Suppressor macrophage treated with lipopolysaccharide for 4 hours (primary cell): ENCODE results near the gene AKAP8L.

ENCODE experiments used
- DNase-seq: peaks from one replicate; pipeline ENCODE4 v3.0.0-alpha.2; 2020

AKAP8L gene

GRCh38 chr19:15418579-15419412 is at the start of gene AKAP8L:
AKAP8L (minus strand) TSS chr19:15418988; CDS start chr19:15418923, 65 bp downstream.
- peak; percentile 100 for DNase-seq

- DNase-seq: no peak
Measured at GRCh38 chr19:15467734-15468214, 49.0 kb upstream of the AKAP8L start.

DNA sequence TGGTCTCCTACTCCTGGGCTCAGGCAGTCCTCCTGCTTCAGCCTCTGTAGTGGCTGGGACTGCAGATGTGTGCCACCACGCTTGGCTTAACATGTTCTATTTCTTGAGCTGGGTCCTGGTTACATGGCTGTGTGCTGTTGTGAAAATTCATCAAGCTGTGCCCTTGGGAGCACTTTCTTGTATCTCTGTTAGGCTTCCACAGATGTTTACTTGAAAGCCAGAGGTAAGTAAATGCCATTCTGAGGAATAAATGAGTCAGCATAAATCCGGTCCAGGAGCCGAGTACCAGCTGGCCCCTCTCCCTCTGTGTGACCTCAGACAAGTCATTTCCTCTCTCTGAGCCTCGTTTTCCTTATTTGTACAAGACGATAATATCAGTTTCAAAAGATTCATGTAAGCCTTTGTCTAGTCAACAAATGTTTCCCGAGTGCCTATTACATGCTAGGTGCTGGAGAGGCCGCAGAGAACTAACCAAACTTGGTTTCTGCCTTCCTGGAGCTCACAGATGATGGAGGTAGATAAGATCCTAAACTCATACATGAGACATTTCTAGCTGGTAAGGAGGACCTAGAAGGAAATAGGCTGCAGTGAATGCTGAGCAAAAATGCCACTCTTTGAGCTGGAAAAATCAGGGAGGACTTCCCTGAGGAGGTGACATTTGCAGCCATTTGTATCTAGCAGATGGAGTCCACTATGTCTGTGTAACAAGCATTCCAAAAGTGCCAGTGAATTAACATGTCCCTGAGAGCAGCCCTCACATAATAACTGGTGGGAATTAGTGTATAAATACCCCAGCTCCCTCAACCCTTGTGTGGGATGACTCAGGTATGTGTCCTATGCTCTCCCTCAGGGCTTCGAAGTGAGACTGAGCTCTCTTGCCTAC is 48.3 kb upstream of the AKAP8L start:
- DNase-seq: peak; percentile 51

DNA sequence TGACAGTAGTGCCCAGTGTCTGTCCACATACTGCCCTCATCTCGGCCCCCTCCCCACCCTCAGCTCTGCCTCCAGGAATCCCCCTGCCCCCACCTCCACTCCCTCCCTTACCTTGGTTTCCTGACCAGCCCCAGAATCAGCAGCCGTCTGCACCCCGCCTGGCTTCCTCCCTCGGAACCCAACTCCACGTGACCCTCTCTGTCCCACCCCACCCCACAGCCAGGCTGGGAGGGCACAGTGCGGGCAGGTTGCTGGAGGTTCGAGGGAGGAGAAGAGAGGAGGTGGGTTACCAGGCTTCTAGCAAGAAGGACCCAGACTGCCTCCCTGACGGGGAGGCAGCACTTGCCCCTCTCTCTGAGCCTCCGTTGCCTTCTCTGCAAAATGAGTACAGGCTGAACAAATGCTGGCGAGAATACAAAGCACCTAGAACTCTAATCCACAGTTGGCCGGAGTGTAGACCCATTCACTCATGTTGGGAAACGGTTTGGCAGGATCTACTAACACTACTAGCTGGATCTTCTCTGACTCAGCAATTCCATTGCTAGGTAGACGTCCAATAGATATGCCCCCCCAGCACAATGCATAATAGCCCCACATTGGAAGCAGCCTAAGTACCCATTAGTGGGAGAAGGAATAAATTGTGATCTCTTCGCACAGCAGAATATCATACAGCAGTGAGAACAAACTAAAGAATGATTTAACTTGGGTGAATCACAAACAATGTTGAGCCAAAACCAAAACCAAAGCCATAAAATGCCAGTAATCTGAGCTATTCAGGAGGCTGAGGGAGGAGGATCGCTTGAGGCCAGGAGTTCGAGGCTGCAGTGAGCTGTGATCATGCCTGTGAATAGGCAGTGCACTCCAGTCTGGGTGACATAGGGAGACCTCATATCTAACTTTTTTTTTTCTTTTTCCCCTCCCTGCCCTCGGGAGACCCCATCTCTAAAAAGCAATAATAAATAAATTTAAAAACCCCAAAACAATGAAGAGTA is 45.9 kb upstream of the AKAP8L start, which contains the start of gene RASAL3:
Gene RASAL3 (minus strand): TSS at position 151 of the 992 bp plus-strand sequence. CDS start 186 bp downstream, outside the sequence.
- DNase-seq: no peak

DNA sequence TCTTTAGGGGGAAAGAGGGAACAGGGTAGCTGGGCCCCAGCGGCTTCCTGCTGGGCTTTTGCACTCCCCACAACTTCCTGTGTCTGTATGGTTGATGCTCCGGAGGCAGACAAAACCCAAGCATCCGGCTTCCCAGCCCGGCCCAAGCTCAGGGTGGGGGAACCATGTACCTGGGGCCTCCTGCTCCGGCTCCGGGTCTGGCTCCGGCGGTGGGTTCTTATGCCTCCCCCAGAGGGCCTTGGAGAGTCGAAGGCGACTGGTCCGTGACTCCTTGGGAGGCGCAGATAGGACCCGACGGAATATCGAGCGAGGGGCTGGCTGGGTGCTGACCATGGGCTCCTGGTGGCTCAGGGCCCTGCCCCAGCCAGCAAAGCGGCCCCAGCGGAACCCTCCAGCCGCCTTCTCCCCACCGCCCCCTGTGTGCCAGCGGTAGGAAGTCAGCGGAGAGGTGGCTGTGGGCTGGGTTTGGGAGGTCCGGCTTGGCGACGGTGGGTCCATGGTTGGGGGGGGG is 45.1 kb upstream of the AKAP8L start:
- peak; percentile 23 for DNase-seq

DNA sequence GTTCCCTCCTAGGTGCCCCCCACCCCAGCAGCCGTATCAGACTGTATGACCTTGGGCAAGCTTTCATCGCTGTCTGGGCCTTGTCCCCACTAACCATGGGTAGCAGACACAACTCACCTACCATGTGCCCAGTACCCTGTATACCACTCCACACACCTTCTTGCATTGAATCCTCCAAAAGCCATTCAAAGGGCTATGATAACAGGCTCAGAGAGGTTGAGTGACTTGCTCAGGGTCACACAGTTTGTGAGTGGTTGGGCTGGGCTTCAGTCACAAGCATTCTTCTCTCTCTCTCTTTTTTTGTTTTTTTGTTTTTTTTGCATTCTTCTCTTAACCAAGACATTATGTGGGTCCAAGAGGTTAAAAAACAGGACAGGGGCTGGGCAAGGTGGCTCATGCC is 42.9 kb upstream of the AKAP8L start:
- DNase-seq: no peak

DNA sequence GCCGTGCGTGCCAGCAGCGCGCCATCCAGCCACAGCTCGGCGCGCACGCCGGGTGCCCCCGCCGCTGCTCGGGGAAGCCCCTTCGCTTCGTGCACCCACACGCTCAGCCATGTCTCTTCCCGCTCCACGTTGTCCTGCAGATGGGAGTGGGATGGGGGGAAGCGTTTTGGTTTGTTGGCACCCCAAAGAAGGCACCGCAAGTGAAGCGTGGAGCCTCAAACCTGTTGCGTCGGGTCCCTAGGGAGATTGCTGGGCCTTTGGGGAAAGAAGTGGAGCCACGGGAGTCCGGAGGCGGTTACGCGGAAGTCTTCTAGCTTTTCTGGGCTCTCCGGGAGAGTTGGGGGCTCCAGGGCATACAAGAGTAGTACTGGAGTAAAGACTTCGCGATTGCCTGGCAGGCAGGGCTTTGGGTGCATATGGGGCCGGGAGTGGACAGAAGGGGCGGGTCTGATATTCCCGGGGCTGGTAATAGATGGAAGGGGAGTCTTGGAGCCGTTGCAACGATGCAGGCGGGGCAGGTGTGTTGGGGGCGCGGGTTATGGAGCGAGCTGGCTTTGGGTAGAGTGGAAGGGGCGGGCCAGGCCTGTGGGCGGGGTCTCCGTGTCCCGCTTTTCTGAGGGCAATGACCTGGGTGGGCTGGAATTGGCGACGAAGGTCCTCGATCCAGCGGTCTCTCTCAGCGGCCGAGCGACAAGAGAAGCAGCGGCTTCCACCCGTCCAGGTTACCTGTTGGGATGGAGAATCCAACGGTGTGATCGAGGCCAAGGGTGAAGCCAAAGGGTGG is 39.1 kb upstream of the AKAP8L start:
- no peak for DNase-seq

GRCh38 chr19:15456871-15457700 is 38.3 kb upstream of the AKAP8L start:
- no peak for DNase-seq

- DNase-seq: no peak
Measured at GRCh38 chr19:15456441-15456840, 37.7 kb upstream of the AKAP8L start.

GRCh38 chr19:15455996-15456395 is 37.2 kb upstream of the AKAP8L start:
- DNase-seq: no peak

DNA sequence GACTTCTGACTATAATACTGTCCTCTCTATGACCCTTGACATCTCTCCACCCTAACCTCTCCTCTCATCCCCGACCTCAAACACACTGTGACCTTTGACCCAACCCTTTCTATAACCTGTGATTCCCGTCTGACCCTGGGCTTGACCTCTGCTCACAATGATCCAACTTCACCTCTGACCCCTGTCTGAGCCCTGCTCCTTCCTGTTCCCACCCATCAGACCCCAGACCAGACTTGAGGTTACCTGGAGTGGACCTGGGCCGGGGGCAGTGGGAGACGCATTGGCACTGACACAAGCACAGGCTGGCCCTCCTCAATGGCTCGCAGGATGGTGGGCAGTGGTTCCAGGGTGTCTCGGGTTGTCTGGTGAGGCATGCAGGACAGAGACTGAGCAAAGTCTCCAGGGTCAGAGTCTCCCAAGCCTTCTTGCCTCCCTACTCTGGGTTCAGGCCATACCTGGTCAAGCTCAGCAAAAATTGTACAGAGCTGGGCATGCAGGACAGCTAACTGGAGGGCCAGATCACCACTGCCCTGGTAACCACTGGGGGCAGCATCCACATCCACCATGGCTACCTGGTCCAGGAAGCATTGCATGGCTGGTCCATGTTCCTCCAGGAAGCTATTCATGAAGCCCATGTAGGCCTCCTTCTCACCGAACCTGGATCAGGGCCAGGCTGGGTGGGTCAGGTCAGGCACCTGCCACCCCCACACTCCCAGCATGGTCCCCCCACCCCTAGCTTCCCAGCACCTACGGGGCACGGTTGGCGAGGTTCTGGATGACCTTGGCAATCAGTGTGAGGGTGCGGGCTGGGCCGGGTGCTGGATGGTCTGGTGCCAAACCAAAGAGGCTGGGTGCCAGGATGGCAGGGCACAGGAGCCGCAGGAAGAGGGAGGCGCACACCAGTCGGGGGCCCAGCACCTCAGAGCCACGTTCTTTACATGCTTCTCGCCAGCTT is 35.4 kb upstream of the AKAP8L start:
- no peak for DNase-seq

GRCh38 chr19:15453091-15453578 is 34.3 kb upstream of the AKAP8L start:
- no peak for DNase-seq

- peak; percentile 22 for DNase-seq
Measured at GRCh38 chr19:15452111-15453047, 33.6 kb upstream of the AKAP8L start.

DNA sequence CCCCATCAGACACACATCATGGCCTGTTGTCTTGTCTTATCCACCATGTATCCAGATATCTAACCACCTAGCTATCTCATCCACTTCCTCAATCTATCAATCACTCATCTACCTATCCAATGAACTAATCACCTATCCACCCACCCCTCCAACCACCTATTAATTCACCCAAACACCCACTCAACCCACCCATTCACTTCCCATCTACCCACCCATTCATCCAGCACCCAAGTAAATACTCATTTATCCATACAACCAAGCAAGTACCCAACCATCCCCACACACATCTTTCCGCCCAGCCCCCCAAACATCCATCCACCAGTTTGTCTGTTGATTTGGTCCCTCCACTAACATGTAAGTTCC is 31.7 kb upstream of the AKAP8L start:
- no peak for DNase-seq

DNA sequence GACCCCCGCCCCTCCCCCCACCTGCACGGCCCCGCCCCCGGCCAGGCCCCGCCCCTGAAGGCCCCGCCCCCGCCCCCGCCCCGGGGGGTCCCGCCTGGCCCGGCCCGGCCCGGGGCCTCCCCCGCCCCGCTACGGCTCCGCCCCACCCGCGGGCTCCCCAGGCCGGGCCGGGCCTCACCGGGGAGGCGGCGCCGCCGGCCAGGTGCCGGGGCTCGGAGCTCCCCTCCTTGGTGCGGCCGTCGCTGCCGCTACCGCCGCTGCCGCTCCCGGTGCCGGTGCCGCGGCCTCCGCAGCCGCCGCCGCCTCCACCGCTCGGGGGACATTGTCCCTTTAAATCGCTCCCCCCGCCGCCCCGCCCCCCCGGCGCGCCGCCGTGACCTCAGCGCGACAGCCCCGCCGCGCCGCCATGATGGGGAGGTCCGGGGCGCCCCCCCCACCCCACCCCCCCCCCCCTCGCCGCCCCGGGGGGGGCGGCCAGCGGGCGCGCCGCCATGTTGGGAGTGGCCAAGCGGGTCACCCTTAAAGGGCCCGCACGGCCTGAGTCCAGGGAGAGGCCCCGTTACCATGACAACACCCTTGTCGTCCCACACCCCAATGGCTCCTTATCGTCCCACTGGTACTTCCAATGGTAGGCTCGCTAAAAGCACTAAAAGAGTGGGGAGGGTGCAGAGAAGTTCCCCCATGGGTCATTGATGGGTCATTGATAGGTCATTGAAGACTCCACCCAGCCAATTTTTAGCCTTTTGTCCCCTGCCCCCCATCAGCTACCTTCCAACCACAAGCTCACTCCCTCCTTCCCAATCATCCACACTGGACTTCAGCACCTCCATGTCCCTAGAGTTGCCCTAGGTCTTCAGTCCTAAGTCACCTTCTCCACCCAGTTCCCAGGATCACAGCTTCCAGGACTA is 31.1 kb upstream of the AKAP8L start, which contains the start of gene WIZ:
Gene WIZ (minus strand): TSS at position 337 of the 908 bp plus-strand sequence. CDS start 1,649 bp downstream, outside the sequence.
- peak; percentile 83 for DNase-seq
